Measurements from ENCODE around the gene TMCC1. TPM values are rescaled to one million over a fixed set of nuclear protein-coding genes. Genes with fewer than 3 reads are reported as not detected.
A peak's percentile ranks its signal among the peaks of the same experiment; 100 is the strongest.

TMCC1 gene
- total and polyA plus RNA-seq, 10 of the 15 experiments (the other 5 are each of a cell fraction or from before 2014, with no cell fraction given): 2.3 to 21.1 (median 8.4) TPM

GRCh38 chr3:129827765-129828164, 65.7 kb downstream of the TMCC1 start:
- no TSS peak for BruUV-seq (replicated peaks)
- Histone ChIP-seq H3K27me3 (replicated peaks in 1 of 2; ENCODE audit: control insufficient read depth in 2 of 2, insufficient read depth in 2 of 2, low read length in 1 of 2) (no peaks in the 10 kb centered on the region), H3K79me2 (ENCODE audit: control insufficient read depth, insufficient read depth, low read length) (no peaks in the 10 kb centered on the region; the same call in 1 of the 2 replicates), H3K36me3 (ENCODE audit: control insufficient read depth in 2 of 2, insufficient read depth in 2 of 2, low read length in 1 of 2) (no peaks in the 10 kb centered on the region), H3K9me3 (replicated peaks; ENCODE audit: control insufficient read depth, insufficient read depth, low read length) (no peaks in the 10 kb centered on the region), H3K9ac (ENCODE audit: control insufficient read depth, insufficient read depth, low read length) (no peak overlapping the region), H3K27ac (ENCODE audit: control insufficient read depth, insufficient read depth) (no peak overlapping the region), H3K4me2 (ENCODE audit: control insufficient read depth, insufficient read depth) (no peak overlapping the region), H2AFZ (ENCODE audit: control insufficient read depth, low read depth, low read length) (peak overlapping the region; percentile 20; the same call in 1 of the 2 replicates), H3K4me3 (no peak overlapping the region), H3K4me1 (ENCODE audit: control insufficient read depth, insufficient read depth, low read length) (peaks cover 20% of the 10 kb centered on the region; the same call in 1 of the 2 replicates), H4K20me1 (ENCODE audit: control insufficient read depth, insufficient read depth) (no peaks in the 10 kb centered on the region)
- FAIRE-seq (no peak), ATAC-seq (peak; percentile 87), DNase-seq (ENCODE audit: low read depth, low spot score) (peak; percentile 13)
- in situ Hi-C loops (cut with MboI): no loop called here
- SMC1A ChIA-PET (ENCODE audit: uncharacterized antibody, unreplicated experiment): interaction anchor here (0.8 to 9.7 kb wide), 10 partner anchors 9 to 341 kb away, joined by 3 to 83 read pairs (median 4); no protein-coding TSS in a partner anchor
- intact Hi-C loops (cut with micrococcal nuclease; ENCODE audit: unreplicated experiment): loop anchor here (2.0 to 5.0 kb wide), 3 partner anchors 65 to 445 kb away; partner anchors contain the start of gene TMCC1
- 31% methylated on average over 7 of the region's 7 CpGs for WGBS (ENCODE audit: insufficient coverage, insufficient replicate concordance, low lambda C conversion rate, missing lambda C conversion rate)
- CTCF ChIA-PET: interaction anchor here (0.7 to 12.0 kb wide), 12 partner anchors 17 to 338 kb away, joined by 3 to 151 read pairs (median 4); no protein-coding TSS in a partner anchor
- TF ChIP-seq SMARCA5 (IDR thresholded peaks at IDR 0.05) (no peak), RUNX3 (IDR thresholded peaks at IDR 0.05; ENCODE audit: low read length) (peak; percentile 34; the same call in 1 of the 2 replicates), TCF3 (IDR thresholded peaks at IDR 0.05; ENCODE audit: borderline replicate concordance, insufficient read depth, low read depth, low read length) (0 out of 2 replicates have a peak, but pooled peaks have one; percentile 45), TCF12 (IDR thresholded peaks at IDR 0.05; ENCODE audit: low read depth, low read length) (0 out of 2 replicates have a peak, but pooled peaks have one; percentile 59), NR2C2 (IDR thresholded peaks at IDR 0.05; ENCODE audit: borderline replicate concordance, control insufficient read depth, insufficient read length, low read depth) (no peak), SPI1 (IDR thresholded peaks at IDR 0.05; ENCODE audit: borderline replicate concordance, insufficient read depth, low read depth, low read length) (peak; percentile 27; the same call in 1 of the 2 replicates)
- POLR2A ChIA-PET: no interaction called here
- RAD21 ChIA-PET (ENCODE audit: unreplicated experiment): interaction anchor here (0.9 to 1.6 kb wide), 3 partner anchors 64 to 234 kb away, joined by 3 to 4 read pairs (median 3); no protein-coding TSS in a partner anchor

All from GM12878 (cell line).